CD1c-positive myeloid dendritic cell (primary cell): ENCODE data around the gene RCOR2.
A peak's percentile ranks its signal among the peaks of the same experiment; 100 is the strongest.

Source experiments
- DNase-seq: peaks from one replicate; pipeline ENCODE4 v3.0.0-alpha.2; 2016; ENCODE audit errors: extremely low spot score

Gene RCOR2

DNA sequence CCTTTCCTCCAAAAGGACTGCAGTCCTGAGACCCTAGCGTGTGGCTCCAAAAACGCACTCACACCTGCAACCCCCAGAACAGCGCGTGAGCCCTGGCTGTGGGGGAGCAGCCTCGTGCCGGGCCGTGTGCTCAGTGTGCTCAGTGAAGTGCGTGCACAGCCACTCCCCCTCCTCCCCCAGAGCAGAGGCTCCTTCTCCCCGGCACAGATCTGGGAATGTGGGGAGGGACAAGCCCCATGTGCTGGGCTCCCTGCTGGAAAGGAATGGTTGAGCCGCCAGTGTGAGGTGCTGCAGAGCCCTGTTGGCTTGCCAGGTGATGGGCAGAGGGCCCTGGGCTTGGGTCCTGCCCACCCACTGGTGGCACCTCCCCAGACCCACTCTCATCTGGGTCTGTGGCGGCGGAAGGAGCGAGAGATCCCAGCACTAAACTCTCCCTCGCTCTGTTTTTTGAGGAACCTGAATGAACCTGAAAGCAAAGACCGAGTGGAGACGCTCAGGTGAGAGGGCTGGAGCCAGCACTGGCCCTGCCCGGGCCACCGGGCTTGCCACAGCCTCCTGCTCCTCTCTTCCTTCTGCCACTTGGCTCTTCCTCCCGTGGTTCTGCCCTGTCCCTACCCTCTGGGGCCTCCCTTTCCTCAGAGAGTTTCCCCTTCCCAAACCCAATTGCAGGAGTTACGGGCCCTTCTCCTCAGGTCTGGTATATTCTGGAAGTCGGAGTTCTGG, 9.0 kb downstream of the RCOR2 start:
- DNase-seq, result no peak

DNA sequence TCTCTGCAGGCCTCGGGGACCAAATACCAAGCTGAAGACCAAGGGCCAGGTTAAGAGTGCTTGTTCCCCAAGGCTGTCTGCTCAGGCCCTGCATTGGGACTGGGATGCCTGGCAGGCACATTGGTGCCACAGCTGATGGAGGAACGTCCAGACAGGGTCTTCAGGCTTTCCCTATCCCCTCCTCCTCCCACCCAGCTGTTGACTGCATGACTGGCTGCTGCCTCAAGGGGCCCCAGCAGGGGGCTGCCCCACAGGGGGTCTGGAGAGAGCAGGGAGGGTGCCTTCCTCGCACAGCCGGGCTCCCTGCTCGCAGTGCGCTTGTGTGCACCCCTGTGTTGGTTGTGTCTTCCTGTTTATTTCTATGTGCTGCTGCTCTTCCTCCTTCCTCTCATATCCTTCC, 9.9 kb downstream of the RCOR2 start:
- no peak for DNase-seq

DNA sequence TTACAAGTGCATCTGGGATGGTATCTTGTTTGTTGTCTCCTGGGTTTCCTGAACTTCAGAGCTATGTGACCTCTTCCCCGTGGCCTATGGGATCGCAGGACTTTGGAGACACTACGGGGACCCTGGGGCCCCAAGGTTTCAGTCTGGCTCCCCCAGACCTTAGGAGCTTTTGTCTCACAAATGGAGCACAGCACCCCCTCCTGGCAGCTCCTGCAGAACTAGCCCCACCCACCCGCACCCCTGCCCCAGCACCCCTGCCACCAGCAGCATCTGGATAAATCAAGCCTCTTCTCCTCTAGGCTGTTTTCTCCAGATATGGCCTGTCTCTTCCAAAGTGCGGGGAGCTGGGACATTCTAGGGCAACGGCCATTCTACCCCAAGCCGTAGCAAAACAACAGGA, 10.4 kb downstream of the RCOR2 start:
- peak; percentile 42 for DNase-seq

DNA sequence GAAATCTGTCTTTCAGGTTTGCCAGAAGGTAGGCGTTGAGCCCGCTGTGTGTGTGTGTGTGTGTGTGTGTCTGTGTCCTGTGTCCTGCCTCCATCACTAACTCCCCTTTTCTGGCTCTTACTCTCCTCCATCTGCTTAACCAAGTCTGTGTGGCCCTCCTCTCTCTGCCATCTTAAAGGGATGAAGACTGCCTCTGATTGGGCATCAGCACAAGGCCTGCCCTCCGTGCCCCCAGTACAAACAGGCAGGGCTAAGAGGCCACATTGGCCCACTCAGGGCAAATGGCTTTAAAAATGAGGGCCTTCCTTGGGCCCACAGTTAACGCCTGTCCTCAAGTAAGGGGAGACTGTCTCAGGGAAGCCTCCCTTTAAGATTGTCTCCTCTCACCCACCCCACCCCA, 10.9 kb downstream of the RCOR2 start:
- DNase-seq, result no peak

DNA sequence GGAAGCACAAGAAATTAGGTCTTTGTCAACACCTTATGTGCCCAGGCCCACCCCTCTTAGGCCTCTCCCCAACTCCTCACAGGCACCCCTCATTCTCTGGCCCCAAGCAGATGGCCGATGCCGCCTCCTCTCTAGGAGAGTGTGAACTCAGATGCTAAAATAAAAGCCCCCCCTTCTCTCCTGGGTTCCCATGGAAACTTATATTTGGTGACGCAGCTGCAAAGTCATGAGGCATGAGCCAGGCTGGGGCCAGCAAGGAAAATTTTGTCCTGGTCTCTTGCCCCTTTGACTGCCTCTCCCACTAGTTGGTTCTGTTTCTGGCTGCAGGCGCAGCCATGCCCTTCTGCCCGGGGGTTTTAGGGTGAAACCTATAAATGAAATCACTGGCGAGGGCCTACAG, 11.8 kb downstream of the RCOR2 start:
- DNase-seq, result no peak

DNA sequence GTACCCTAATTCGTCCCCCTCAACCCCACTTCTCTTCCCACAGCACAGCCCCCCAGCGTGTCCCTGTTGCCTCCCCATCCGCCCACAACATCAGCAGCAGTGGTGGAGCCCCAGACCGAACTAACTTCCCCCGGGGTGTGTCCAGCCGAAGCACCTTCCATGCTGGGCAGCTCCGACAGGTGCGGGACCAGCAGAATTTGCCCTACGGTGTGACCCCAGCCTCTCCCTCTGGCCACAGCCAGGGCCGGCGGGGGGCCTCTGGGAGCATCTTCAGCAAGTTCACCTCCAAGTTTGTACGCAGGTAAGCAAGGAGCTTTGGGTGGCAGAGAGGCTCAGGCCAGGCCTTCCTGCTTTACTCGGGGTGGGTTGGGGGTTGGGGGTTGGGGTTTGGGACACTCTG, 12.2 kb downstream of the RCOR2 start:
- DNase-seq, result no peak

DNA sequence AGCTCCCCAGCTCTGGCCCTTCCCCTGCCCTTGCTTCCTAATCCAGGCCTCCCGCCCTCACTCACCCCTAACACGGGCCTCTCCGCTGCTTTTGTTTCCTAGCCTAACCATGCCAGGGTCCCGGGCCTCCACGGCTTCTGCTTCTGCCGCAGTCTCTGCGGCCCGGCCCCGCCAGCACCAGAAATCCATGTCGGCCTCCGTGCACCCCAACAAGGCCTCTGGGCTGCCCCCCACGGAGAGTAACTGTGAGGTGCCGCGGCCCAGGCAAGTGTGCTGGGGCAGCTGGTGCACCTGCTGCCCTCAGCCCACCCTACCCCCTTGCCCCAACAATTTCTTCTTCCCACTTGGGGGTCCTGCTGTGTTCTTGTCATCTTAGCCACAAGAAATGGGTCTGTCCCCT, 13.1 kb downstream of the RCOR2 start:
- no peak for DNase-seq

DNA sequence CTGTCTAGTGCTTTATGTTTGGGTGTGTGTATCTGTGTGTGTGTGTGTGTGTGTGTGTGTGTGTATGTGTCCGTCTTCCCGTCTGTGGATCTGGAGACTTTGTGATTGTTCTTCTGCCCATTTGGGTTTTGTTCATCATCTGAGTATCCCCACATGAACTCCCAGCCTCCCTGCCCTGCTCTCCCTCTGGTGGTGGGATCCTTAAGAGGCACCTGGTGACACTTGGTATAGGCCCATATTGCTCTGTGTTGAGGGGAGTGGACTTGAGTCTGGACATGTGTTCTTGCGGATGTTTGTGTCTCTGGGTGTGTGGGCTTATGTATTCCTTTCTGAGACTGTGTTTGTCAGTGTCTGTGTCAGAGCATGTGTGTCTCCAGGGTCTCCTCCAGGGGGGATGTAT, 15.3 kb downstream of the RCOR2 start:
- peak; percentile 30 for DNase-seq

DNA sequence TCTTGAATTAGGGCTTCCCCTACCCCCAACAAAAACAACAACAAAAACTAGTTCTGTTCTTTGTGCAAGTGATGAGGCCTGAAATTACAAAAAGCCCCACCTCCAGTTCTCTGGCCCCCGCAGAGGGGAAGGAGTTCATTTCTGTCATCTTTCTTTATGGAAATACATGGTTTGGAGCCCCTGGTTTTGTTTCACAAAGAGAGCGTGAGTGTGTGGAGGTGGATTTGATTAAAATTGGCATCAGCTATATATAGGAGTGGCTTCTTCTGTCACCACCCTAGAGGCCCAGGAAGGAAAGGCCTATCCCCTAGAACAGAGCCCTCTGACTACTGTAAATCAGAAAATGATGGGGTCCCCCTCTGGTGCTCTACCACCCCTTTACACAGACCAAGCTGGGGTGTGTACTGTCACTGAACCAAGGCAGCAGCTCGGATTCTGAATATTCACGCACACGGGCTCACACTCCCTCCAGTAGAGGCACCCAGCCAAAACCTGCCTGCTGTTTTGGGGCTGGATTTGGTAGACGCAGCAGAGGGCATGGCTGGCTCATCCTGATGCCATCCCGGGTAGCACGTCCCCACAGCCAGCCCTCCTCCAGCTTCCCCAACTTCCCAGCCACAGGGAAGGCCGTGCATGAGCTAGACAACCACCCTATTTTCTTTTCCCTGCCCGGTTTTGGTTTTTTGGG, 19.4 kb downstream of the RCOR2 start:
- no peak for DNase-seq

DNA sequence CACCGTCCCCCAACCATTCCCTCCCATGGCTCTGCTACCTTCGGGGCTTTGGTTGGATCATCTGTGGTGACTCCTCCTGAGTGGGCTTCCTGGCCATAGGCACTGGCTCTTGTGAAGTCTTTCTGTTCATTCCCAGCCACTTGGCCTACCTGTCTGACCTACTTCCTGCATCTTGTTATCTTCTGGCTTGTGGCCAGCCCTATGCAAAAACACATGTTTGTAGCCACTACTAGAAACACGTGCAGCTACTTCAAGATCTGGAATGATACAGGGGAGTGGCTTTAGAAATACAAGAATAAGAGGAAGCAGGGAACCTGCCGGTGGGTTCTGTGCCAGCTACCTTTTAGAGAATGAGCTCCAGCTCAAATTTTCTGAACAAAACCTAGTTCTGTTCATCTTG, 20.9 kb downstream of the RCOR2 start:
- no peak for DNase-seq

DNA sequence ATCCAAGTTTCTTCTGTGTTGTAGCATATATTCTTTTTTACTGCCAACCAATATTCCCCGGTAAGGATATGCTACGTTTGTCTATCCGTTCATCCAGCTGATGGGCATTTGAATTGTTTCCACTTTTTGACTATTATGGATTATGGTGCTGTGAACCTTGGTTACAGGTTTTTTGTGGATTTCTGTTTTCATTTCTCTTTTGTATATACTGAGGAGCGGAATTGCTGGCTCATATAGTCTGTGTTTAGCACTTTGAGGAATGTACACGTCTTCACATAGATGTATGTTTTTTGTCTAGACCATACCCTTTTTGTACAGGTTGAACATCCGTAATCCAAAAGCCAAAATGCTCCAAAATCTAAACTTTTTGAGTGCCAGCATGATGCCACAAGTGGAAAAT, 23.6 kb downstream of the RCOR2 start:
- no peak for DNase-seq

DNA sequence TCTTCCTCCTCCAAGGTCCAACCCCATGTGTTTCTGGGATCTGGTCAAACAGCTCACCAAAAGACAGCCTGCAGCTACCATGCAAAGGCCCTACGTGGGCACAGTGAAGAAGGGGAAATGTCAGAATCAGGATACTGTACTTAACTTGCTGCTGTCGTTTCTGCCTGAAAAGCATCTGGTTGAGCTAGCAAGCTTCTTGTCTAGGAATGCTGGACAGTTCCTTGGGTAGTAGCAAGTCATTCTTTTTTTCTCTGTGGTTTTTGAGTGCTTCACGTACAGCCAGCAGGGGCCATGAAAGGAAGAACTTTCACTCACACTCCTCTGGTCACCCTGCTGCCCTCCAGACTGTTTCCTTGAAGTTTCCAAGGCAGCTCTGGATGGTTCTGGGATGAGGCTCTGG, 24.7 kb downstream of the RCOR2 start:
- peak; percentile 52 for DNase-seq

DNA sequence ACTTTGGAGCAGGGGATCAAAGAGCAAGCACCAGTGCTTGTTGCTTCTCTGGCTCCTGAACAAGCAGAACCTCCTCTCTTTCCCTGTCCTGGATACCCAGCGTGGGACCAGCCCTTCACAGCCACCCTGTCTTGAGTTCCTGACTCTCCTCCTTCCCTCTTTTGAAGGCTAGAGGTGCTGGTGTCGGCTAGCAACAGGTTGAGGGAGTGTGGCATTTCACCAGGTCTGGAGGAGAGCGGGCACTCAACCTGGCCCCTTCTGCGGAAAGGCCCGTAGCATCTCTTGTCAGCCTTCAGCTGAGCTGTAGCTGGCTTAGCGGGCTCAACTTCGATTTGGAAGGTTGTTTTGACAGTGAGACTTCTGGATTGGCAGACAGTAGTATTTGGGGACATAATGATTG, 26.6 kb downstream of the RCOR2 start:
- no peak for DNase-seq

DNA sequence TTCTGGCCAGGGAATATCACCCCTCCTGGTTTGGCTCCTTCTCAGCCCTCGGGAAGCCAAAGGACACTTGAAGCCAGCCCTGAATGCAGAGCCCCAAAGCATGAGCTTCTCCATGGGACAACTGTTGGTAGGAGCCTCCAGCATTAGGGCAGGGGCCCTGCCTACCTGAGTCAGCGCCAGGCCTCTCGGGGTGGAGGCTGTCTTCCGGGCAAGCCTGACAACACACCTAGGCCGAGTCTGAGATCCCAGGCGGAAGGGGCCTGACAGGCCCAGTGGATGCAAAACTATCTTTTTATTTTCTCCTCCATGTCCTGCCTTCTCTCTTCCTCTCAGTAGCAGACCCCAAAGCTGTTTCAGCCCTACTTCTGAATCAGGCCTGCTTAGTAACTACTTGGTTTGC, 27.6 kb downstream of the RCOR2 start:
- no peak for DNase-seq

DNA sequence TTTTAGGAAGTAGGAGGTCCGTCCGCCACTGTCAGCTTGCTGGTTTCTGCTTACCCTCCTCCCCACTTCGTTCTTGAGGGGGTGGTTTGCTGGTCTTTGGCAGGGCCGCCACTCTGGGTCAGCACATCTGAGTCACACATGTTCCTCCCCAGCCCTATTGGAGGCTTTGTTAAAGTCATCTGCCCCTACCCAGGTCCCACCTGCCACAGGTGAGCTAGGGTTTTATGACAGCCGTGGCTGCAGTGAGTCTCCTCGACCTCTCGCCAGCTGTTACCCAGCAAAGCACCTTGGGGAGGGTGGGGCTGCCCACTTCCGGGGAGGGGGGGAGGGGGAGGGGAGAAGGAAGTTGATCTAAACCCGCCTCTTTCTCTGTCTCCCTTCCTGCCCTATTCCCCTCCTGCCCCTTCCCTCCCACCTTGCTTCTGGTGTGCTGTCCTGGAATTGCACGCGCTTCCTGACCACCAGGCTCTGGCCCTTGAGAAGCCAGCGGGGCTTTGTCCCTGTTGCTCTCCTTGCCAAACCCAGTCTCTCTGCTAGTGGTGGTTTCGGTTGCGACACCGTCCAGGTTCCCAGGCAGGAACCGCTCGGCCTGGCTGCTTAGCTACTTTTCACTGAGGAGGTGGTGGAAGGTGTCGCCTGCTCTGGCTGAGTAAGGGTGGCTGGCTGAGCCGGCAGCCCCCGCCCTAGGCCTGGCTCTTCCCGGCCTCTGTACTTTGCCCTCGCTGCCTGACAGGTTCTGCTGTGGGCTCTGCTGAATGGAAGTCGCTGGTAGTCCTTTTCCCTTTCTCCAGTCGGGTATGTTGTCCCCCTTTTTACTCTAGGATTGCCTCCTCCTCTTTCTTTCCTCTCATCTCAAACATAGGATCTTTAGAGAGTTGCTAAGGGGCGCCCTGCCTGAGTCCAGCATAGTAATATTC, 28.5 kb downstream of the RCOR2 start:
- peak; percentile 86 for DNase-seq

DNA sequence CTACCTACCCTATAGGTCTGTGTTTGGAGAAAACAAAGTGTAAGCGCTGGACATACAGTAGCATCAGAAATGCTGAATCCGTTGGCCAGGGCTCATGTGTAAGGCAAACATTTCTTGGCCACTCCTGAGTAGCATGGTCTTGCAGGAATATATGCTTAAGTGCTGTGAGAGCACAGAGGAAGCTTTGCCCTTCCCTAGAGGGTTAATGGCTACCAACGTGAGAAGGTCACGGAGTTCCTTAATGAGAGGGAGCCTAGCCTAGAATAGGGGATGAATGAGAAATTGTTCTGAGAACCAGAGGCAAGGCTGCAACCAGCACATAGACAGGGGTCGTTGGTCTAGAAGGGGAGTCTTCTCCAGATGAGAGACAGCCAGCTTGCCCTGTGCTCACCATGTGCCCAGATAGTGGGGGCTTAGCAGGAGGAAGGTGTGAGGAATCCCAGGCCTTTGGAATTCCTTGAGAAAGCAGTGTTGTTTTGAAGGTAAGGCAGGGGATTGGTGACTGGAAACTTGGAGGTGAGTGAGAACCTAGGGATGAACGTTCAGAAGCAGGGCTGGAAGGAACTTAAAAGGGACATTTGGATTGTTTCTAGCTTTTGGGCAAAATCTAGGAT, 29.5 kb downstream of the RCOR2 start:
- peak; percentile 47 for DNase-seq

DNA sequence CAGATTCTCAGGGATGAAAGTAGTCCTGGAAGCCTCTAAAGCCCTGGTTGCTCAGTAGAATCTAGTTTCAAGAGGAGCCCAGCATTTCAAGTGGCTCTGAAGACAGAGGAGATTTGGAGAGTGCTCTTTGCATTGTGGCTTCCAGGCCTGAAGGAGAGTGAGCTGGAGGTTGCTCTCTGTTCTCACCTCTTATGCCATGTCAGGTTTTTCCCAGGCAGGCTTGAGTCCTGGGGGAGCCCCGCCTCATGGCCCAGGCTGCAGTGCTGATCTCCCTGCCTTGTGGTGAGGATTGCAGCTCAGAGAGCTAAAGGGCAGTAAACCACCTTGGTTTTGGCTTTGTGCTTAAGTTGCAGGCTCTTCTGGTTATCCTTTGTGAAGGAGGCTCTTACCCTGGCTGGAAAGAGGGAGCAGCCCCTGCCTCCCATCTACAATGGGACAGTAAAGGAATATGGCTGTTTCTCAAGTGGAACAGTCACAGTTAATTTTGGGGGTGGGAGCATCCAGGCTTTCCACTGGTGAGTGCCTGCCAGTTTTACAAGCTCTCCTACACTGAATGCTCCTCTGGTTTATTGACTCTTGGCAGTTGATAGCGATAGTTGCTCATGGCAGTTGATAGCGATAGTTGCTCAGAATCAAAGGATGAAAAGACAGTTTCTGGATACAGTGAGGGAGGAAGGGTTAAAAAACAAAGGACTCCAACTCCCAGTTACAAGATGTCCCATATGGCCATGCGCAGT, 32.6 kb downstream of the RCOR2 start:
- DNase-seq, result no peak

DNA sequence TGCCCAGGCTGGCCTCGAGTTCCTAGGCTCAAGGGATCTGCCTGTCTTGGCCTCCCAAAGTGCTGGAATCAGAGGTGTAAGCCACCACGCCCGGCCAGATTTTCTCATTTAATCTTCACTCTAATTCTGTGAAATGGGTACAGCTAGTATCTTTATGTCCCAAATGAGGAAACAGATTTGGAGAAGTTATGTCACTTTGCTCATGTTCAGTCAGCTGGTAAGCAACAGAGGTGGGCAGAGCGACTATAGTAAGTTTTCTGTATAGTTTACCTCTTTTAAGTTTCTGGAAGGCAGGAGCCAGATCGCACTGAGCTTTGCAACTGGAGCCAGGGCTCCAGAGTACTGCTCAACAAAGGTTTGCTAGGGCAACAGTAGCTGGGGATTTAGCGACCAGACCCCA, 33.2 kb downstream of the RCOR2 start:
- DNase-seq, result peak; percentile 61

DNA sequence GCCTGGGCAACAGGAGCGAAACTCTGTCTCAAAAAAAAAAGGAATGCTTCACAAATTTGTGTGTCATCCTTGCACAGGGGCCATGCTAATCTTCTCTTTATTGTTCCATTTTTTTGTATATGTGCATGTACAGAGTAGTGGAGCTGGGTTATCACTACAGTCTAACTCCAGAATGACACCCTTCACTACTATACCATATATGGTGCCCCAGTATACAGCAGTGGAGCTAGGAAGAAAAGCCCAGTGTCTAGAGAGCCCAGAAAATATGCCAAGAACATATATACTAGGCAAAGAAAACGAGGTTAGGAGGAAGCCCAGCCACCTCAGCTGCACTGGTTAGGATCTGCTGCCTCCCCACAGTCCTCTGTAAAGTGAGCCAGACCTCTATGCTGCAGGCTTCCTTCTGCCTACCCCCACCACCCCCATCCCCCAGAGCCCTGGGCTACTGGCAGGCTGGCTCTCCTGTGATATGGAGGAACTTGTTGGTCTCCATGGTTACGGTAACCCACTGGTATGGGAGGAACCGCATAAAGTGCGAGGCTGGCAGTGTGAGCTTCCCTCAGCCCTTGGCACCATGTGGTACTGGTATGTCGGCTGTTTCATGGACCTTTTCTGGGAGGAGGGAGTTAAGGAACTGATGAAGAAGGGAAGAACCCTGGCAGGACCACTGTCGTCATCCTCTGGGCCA, 34.3 kb downstream of the RCOR2 start:
- peak; percentile 93 for DNase-seq

DNA sequence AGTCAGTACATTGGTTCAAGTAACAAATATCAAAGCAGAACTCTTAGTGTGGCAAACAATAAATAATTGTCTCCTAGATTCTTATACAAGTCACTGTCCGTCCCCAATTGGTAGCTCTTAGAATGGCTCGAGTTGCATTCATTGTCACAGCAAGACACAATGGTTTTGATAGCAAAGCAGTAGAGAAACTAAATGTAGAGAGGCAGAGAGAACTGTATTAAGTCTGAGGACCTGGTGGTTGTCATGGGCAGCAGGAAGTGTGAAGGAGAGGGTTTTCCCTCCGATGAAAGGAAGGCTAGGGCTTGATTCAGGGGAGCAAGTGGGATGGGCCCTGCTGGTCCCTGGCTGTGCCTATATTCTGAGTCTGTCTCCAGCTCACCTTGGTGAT, 36.6 kb downstream of the RCOR2 start:
- DNase-seq, result peak; percentile 5
